HG02678 (cell line): ENCODE results near the gene MAIP1.

Source experiments
- ATAC-seq: cut with Tn5 transposase; IDR thresholded peaks from one replicate; pipeline ENCODE4 v1.9.1; 2021; ENCODE audit warnings: mild to moderate bottlenecking, moderate library complexity; ENCODE audit not compliant: unreplicated experiment

The MAIP1 gene

GRCh38 chr2:199946196-199946595, 9.2 kb upstream of the MAIP1 start:
- ATAC-seq = no peak

GRCh38 chr2:199946836-199947235, 8.5 kb upstream of the MAIP1 start:
- ATAC-seq = no peak

GRCh38 chr2:199950396-199950795, 5.0 kb upstream of the MAIP1 start:
- no peak for ATAC-seq

GRCh38 chr2:199951023-199951422, 4.4 kb upstream of the MAIP1 start:
- no peak for ATAC-seq

GRCh38 chr2:199955007-199955338, 409 bp upstream of the MAIP1 start:
- ATAC-seq = peak; percentile 43

GRCh38 chr2:199956062-199956380, 639 bp downstream of the MAIP1 start:
- ATAC-seq = no peak

- no peak for ATAC-seq
Measured at GRCh38 chr2:199958014-199958413, 2.6 kb downstream of the MAIP1 start.

GRCh38 chr2:199962203-199962602, 6.8 kb downstream of the MAIP1 start:
- ATAC-seq = peak; percentile 66

- ATAC-seq = no peak
Measured at GRCh38 chr2:199966405-199966804, 11.0 kb downstream of the MAIP1 start.

GRCh38 chr2:199966976-199967375, 11.6 kb downstream of the MAIP1 start:
- ATAC-seq = no peak

GRCh38 chr2:199968126-199968525, 12.7 kb downstream of the MAIP1 start:
- ATAC-seq = no peak

- ATAC-seq = no peak
Measured at GRCh38 chr2:199972088-199972626, 16.8 kb downstream of the MAIP1 start.

- no peak for ATAC-seq
Measured at GRCh38 chr2:199973703-199974102, 18.3 kb downstream of the MAIP1 start.

- ATAC-seq = no peak
Measured at GRCh38 chr2:199975273-199975895, 20.0 kb downstream of the MAIP1 start.

GRCh38 chr2:199977984-199978415, 22.6 kb downstream of the MAIP1 start:
- peak; percentile 78 for ATAC-seq

GRCh38 chr2:199979398-199979797, 24.0 kb downstream of the MAIP1 start:
- no peak for ATAC-seq

GRCh38 chr2:199979832-199980628, 24.6 kb downstream of the MAIP1 start:
- ATAC-seq = no peak

GRCh38 chr2:199982126-199982843, 26.9 kb downstream of the MAIP1 start:
- no peak for ATAC-seq

GRCh38 chr2:199983534-199983933, 28.2 kb downstream of the MAIP1 start:
- no peak for ATAC-seq

- no peak for ATAC-seq
Measured at GRCh38 chr2:199984159-199984558, 28.8 kb downstream of the MAIP1 start.

- no peak for ATAC-seq
Measured at GRCh38 chr2:199984755-199985154, 29.4 kb downstream of the MAIP1 start.
